Hypothalamus (tissue), 51 donors: ENCODE results near the gene SYT14.
"Not testable (repeated sequence)": the region's sequence is repeated elsewhere in the genome, so short reads cannot be mapped to it uniquely, and the experiment has no call there.

ENCODE experiments used
- DNase-seq, 51 donors: peaks; one replicate each; lab custom pipeline; 2025; lab: John Stamatoyannopoulos, UW

The SYT14 gene

GRCh38 chr1:210195635-210196160 is 257.7 kb downstream of the SYT14 start:
- no peak for DNase-seq

GRCh38 chr1:210196266-210196665 is 258.2 kb downstream of the SYT14 start:
- DNase-seq: not testable (repeated sequence)

DNA sequence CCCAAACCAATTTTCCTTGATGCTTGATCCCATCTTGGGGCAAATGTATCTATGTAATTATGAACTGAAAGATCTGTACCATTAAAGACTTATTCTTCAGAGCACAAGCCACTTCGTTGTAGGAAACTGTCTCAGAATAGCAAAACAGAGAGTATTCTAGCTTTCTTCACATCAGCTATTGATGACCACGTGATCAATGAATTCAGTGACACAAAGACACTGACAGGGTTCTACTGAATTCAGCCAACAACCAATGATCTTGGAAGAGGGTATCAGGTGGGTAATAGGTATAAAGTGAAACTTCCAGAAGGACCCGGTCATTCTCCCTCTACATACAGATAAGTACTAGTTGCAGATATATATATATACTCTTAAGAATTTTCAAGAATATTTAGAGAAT is 260.8 kb downstream of the SYT14 start:
- DNase-seq: no peak

DNA sequence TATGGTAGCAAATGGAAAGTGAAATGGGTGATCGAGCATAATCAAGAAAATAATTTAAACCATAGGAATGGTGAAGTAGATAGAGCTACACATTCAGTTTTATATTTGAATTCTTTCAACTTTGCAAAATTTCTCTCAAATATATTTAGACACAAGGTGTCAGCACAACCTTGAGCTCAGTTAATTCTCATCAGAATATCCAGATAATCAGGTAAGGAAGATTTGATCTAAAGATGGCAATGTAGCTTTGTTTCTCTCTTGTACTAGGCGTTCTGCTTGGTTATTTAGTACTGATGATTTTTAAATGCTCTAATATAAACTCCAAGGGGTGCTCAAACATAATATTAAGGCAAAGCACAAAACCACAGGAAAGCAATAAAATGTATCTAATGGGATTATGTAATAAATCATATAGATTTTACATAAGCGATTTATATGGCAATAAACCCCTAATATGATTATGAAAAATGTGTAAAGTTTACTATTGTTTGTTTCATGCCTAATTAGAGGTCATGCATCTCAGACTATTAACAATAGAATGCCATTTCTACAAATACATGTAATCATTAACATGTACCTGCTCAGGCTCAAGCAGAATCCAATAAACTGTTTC is 262.2 kb downstream of the SYT14 start:
- no peak for DNase-seq

GRCh38 chr1:210201681-210202080 is 263.7 kb downstream of the SYT14 start:
- DNase-seq: no peak

- DNase-seq: no peak
Observed at GRCh38 chr1:210207597-210208450, 269.8 kb downstream of the SYT14 start.

DNA sequence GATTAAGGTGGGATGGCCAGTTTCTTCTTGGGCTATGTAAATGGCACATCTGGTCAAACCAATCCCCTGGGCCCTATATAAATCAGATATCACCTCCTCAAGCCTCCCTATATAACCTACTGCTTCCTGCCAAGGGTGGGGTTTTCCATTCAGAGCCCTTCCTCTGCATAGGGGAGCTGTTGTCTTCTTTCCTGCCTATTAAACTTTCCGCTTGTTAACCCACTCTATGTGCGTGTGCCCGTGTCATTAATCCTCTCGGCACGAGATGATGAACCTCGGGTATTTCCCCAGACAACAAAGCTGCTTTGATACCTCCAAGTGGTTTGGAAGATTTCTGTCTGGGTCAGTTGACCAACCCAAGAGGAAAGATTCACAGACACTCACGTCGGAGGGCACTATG is 275.3 kb downstream of the SYT14 start:
- DNase-seq: no peak

GRCh38 chr1:210214573-210215409 is 276.8 kb downstream of the SYT14 start:
- DNase-seq: no peak

DNA sequence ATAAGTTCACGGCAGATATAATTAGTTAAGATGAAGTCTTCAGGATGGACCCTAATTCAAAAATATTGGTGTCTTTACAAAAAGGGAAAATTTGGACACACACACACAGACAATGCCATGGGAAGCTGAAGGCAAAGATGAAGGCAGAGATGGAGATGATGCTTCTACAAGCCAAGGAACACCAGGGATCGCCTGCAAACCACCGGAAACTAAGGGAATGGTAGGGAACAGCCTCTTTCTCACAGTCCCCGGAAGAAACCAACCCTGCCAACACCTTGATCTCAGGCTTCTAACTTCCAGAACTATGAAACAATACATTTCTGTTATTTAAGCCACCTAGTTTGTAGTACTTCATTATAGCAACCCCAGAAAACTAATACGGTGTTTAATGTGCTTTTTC is 279.5 kb downstream of the SYT14 start:
- DNase-seq: no peak

DNA sequence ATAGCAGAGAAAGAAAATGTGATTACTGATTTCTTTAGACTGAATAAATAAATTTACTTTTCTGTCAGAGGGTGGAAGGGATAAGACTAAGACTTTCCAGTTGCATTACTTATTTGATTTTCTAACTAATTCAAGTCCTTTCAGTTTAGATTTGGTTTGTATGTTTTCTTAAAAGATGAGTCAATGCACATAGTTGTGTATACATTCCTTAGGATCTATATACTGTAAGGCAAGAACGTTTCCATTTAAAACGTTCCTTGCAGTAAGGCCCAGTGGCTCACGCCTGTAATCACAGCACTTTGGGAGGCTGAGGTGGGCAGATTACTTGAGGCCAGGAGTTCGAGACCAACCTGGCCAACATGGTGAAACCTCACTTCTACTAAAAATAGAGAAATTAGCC is 280.0 kb downstream of the SYT14 start:
- no peak for DNase-seq
